ENCODE measurements around the gene EPHB1.

Gene EPHB1

GRCh38 chr3:134810052-134810435 is 15.0 kb downstream of the EPHB1 start:
- DNase-seq: no peak

- DNase-seq: no peak
Measured at GRCh38 chr3:134810850-134811249, 15.8 kb downstream of the EPHB1 start.

DNA sequence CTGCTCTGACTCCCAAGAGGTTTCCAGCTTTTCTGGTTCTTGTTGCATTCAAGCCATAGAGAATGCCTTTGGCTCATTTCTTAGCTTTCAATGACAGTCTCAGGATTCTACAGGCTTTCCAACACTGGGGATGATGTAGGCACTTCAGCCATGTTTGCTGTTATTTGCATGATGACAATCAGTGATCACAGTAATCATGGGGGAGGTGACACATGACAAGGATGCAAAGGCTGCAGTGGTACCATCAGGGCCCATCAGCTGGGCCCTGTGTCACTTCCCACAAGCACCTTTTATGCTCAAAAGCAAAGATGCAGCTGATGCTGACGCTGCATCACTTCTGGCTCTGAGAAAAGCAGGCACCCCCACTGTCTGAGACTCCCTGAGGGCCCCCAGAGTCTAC is 18.6 kb downstream of the EPHB1 start:
- no peak for DNase-seq

- no peak for DNase-seq
Measured at GRCh38 chr3:134815519-134815918, 20.5 kb downstream of the EPHB1 start.

- DNase-seq: no peak
Measured at GRCh38 chr3:134816623-134817022, 21.6 kb downstream of the EPHB1 start.

- DNase-seq: no peak
Measured at GRCh38 chr3:134817297-134817696, 22.2 kb downstream of the EPHB1 start.

DNA sequence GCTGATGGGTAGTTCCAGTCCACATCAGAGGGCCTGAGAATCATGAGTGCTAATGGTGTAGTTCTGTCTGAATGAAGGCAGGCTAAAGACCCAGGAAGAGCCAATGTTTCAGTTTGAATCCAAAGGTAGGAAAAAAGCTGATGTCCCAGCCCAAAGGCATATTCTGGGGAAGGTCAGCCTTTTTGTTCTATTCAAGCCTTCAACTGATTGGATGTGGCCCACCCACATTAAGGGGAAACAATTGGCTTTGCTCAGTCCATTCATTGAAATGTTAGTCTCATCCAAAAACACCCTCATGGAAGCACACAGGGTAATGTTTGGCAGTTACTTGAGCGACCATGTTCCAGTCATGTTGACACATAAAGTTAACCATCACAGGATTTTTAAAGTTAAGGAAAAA is 25.9 kb downstream of the EPHB1 start:
- DNase-seq: no peak

- no peak for DNase-seq
Measured at GRCh38 chr3:134822090-134822489, 27.0 kb downstream of the EPHB1 start.

- DNase-seq: no peak
Measured at GRCh38 chr3:134823679-134824078, 28.6 kb downstream of the EPHB1 start.

DNA sequence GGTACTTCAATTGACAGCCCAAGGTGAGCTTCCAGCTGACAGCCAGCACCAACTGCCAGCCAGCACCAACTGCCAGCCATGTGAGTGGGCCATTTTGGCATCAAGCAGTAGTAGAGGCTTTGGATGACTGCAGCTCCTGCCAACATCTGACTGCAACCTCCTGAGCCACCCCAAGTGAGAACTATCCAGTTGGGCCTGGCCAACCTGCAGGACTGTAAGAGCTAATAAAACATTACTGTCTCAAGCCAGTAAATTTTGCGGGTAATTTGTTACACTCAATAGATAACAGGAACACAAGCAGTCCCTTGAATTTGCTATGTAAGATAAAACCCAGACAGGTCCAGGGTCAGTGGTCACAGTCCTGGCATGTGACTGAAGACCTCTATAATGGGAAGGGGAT is 29.7 kb downstream of the EPHB1 start:
- peak; percentile 96 for DNase-seq

- no peak for DNase-seq
Measured at GRCh38 chr3:134827213-134827612, 32.2 kb downstream of the EPHB1 start.

GRCh38 chr3:134829721-134830120 is 34.7 kb downstream of the EPHB1 start:
- no peak for DNase-seq

DNA sequence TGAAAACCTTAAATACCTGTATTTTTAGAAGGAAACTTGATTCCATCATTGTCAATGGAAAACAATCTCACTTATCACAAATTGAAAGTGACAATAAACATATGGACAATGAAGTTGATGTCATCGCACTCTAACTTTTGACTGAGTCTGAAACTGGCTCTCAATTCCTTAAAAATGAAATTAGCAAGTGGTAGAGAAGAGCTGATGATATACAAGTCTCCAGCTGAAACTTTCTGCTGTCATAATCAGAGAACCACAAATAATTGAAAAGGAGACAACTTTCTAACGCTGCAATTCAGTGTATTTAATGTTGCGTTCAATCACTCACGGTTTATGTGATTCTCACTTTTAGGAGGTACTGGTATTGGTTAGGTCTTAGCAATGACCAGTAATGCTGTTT is 37.5 kb downstream of the EPHB1 start:
- DNase-seq: no peak

DNA sequence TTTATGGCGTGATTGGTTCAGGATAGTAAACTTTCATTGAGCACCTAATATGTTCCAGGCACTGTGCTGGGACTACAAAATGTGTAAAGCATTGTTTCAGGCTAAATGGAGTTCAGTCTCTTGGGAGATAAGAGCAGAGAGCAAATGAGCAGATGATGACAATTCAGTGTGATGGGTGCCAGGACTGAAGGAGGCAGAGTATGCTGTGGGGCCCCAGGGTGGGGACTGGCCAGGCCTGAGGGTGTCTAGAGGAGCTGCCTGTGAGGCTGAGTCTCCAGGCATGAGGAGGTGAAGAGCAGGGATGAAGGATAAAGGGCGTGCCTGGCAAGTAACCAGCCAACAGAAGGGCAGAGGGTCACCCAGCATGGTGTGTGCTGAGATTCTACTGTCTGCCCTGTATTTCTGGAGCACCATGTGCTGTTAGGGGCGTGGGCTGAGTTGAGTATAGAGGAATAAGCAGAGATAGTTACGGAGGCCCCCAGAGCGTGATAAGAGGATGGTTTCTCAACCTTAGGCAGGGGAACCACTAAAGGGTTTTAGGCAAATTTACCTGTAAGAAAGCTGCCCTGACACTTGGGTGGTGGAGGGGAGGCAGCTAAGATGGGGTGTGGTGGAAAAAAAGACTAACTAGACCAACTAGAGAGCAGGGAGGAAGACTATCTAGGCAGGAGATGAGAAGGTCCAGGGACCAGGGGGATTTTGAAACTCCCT is 38.5 kb downstream of the EPHB1 start:
- DNase-seq: no peak

GRCh38 chr3:134836921-134837320 is 41.9 kb downstream of the EPHB1 start:
- no peak for DNase-seq

GRCh38 chr3:134838599-134838998 is 43.5 kb downstream of the EPHB1 start:
- no peak for DNase-seq

- DNase-seq: no peak
Measured at GRCh38 chr3:134839422-134839821, 44.4 kb downstream of the EPHB1 start.

- DNase-seq: no peak
Measured at GRCh38 chr3:134839990-134840389, 44.9 kb downstream of the EPHB1 start.

- no peak for DNase-seq
Measured at GRCh38 chr3:134840459-134840858, 45.4 kb downstream of the EPHB1 start.

- DNase-seq: no peak
Measured at GRCh38 chr3:134846084-134846483, 51.0 kb downstream of the EPHB1 start.

DNA sequence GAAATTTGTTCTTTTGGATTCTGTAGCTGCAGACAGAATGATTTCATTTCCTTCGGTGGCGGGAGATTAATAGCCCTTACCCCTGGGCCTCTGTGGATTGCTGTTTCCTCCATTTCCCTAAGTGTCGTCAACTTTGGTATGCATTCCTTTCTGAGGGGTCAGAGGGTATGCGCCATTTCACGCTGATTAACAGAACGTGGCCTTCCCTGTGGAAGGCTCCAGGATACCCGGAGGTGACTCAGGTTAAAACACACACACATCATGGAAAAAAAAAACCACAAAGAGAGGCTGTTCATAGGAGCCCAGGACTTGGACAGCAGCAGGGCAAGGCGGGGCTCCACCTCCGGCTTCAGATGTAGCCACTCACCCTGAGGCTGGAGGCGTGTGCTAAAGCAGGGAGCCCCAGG is 51.9 kb downstream of the EPHB1 start:
- no peak for DNase-seq

DNA sequence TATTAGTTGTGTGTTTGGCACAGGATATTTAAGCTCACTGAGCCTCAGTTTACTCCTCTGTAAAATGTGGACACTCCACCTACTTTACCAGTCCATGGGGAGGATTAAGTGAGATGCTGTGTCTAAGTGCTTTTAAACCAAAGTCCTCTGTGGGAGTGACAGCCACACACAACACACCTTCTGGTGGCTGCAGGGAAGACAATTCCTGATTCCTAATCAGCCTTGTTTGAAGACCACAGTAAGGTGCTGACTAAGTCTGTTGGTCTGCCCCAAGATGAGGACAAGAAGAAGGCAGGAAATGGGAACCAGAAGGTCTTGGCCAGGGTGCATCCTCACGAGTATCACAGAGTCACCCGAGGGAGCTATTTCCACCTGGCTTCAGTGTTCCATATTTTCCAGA is 52.3 kb downstream of the EPHB1 start:
- DNase-seq: no peak

DNA sequence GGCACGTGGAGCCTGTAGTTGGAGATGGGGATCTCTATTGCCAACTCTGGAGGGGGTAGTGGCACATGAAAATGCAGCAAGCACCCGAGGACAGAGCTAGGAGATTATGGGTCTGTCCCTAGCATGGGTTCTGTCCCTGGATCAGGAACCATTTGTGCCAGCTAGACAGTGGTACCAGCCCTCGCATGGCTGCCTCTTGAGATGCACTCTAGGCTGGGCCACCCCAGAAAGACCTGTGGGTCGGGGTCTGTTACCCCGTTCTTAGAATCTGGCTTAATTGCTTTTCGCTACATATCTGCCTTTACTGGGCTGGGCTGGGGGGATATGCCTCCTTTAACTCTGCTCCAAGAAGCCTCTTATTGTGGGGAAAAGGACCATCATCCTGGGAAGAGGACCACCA is 54.5 kb downstream of the EPHB1 start:
- no peak for DNase-seq

- DNase-seq: no peak
Measured at GRCh38 chr3:134850761-134851160, 55.7 kb downstream of the EPHB1 start.

GRCh38 chr3:134852132-134852531 is 57.1 kb downstream of the EPHB1 start:
- DNase-seq: peak; percentile 77

All from DMS79 (cell line).